ENCODE measurements around the gene KCNH6.

GRCh38 chr17:63514974-63515373 is 8.2 kb upstream of the KCNH6 start:
- TF ChIP-seq CTCF (IDR thresholded peaks at IDR 0.05), result no peak
- TF ChIP-seq POLR2AphosphoS5 (IDR thresholded peaks at IDR 0.05; ENCODE audit: insufficient read depth in 1 of 2, low read depth in 1 of 2), result no peak
